Lower leg skin (tissue), 4 donors: Measurements from ENCODE around the gene DDX49. TPM values are rescaled to one million over a fixed set of nuclear protein-coding genes. Genes with fewer than 3 reads are reported as not detected.

Source experiments
- DNase-seq, 2 donors: peaks; one replicate each; pipeline ENCODE4 v3.0.0-alpha.2; 2019; ENCODE audit warnings: low spot score in 2 of 2
- H3K4me3 ChIP-seq: fragments of 200-600 bp; sonication (generic); 2 replicates; pipeline ENCODE4 v1.5.1; 2017; ENCODE audit warnings: mild to moderate bottlenecking, low read depth; ENCODE audit not compliant: poor library complexity, severe bottlenecking
- POLR2A ChIP-seq, 2 donors: fragments of 450-650 bp; IDR thresholded peaks; one replicate each; pipeline ENCODE4 v1.6.1; 2016 to 2017; ENCODE audit warnings: antibody characterized with exemption in 2 of 2, mild to moderate bottlenecking in 1 of 2, moderate library complexity in 1 of 2
- WGBS, 2 donors: methylation state at CpG; one replicate each; pipeline ENCODE4 v1.1.5; 2018; 5-methylcytosine and 5-hydroxymethylcytosine counted together
- intact Hi-C: fragments of 100-400 bp; cut with DNase I; formaldehyde crosslinking; loops from one replicate; pipeline ENCODE4 v1.15.0; 2023; ENCODE audit warnings: low total_unique reads
- total RNA-seq, 4 donors: library from RNA; depleted of rRNA; stranded (reverse); fragments of >200 nt; gene quantifications; one replicate each; pipeline ENCODE4 v1.1.0, GENCODE V29; 2016
- TF ChIP-seq, protein P1 (sequence below), 3 donors: fragments of 450-650 bp; IDR thresholded peaks; one replicate each; pipeline ENCODE4 v1.5.1; 2016; ENCODE audit warnings: antibody characterized with exemption in 3 of 3, mild to moderate bottlenecking in 3 of 3, moderate library complexity in 2 of 3

The DDX49 gene
- total RNA-seq, 4 donors from 2014 or later, result 50.0 to 87.7 (median 65.5) TPM

DNA sequence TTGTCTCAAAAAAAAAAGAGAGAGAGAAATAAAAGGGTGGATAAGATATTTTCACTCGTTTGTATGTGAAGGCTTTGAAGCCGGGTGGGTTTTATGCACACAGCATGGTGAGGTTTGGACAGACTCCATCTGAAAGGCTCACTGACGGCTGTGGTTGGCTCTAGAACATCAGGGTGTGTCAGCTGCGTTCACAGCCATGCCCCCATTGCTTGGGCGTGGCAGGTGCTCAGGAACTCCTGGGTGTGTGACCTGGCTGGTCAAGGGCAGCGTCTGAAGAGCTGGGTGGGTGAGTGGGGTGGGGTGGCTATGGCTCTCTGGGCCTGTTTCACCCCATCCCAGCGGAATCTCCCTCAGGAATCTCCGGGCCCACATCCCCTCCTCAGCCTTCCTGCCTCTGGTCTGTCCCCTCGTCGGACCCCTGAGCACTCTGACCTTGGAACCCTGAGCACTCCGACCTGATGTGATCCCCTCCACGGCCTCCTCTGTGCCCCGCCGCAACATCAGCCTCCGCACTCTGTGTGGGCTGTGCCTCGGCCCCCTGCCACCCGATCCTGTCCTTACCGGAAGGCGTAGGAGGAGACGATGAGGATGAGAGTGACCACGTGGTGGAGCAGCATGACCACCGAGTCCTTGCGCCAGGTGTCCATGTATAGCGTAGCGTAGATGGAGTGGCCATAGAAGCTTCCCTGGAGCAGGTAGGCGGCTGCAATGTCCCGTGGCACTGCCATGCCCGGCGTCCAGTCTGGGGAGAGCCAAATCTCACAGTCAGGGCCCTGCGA is 35.8 kb upstream of the DDX49 start:
- H3K4me3 ChIP-seq, result no peak overlapping the region
- intact Hi-C loops, result no loop called here
- 81% methylated on average over 30 of the region's 30 CpGs for WGBS, 2 donors
- TF ChIP-seq, protein P1, sequence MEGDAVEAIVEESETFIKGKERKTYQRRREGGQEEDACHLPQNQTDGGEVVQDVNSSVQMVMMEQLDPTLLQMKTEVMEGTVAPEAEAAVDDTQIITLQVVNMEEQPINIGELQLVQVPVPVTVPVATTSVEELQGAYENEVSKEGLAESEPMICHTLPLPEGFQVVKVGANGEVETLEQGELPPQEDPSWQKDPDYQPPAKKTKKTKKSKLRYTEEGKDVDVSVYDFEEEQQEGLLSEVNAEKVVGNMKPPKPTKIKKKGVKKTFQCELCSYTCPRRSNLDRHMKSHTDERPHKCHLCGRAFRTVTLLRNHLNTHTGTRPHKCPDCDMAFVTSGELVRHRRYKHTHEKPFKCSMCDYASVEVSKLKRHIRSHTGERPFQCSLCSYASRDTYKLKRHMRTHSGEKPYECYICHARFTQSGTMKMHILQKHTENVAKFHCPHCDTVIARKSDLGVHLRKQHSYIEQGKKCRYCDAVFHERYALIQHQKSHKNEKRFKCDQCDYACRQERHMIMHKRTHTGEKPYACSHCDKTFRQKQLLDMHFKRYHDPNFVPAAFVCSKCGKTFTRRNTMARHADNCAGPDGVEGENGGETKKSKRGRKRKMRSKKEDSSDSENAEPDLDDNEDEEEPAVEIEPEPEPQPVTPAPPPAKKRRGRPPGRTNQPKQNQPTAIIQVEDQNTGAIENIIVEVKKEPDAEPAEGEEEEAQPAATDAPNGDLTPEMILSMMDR (IDR thresholded peaks at IDR 0.05), result no peak
- no peak for TF ChIP-seq POLR2A (IDR thresholded peaks at IDR 0.05)
- no peak for DNase-seq

DNA sequence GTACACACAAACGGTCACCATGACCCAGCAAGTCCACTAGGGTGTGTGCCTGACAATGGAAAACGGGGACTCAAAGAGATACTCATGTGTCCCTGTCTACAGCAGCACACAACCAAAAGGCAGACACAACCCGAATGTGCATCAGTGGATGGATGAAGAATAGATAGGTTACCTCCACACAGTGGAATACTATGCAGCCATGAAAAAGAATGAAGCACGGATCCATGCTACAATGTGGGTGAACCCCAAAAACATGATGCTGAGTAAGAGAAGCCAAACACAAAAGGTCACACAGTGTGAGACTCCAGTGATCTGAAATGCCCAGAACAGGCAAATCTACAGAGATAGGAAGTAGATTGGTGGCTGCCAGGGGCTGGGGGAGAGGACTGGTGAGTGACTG is 32.5 kb upstream of the DDX49 start:
- no peak overlapping the region for H3K4me3 ChIP-seq
- WGBS, 2 donors, result 91 to 93% methylated on average over 4 of the region's 4 CpGs
- no peak for DNase-seq
- intact Hi-C loops, result no loop called here
- no peak for TF ChIP-seq POLR2A (IDR thresholded peaks at IDR 0.05)
- TF ChIP-seq, protein P1 (IDR thresholded peaks at IDR 0.05), result no peak

DNA sequence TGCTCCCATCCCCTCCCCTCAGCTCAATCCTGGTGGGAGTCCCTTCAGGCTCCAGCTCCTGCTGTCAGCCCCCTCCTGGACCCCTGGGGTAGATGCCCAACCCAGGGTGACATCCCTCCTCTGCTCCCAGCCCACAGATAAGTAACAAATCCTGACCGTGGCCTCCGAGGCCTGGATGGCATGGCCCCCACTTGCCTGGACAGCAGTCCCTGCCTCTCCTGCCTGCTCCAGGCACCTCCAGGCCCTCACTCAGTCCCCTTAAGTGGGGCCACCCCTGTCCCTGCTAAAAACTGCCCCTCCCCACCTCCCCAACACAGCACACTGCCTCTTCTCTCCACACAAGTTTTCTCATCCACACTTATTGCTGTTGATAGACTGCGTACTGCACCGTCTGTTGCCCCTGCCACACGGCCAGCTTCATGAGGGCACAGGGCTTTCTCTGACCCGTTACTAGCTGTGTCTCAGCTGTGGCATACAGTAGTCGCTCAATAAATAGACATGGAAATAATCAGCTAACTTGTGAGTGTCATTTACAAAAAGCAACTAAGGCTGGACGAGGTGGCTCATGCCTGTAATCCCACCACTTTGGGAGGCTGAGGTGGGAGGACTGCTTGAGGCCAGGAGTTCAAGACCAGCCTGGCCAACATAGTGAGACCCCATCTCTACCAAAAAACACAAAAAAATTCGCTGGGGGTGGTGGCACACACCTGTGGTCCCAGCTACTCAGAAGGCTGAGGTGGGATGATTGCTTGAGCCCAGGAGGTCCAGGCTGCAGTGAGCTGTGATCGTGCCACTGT is 29.4 kb upstream of the DDX49 start:
- TF ChIP-seq, protein P1 (IDR thresholded peaks at IDR 0.05), result no peak
- DNase-seq, result no peak
- 83 to 84% methylated on average over 10 of the region's 10 CpGs for WGBS, 2 donors
- H3K4me3 ChIP-seq, result no peak overlapping the region
- intact Hi-C loops, result no loop called here

DNA sequence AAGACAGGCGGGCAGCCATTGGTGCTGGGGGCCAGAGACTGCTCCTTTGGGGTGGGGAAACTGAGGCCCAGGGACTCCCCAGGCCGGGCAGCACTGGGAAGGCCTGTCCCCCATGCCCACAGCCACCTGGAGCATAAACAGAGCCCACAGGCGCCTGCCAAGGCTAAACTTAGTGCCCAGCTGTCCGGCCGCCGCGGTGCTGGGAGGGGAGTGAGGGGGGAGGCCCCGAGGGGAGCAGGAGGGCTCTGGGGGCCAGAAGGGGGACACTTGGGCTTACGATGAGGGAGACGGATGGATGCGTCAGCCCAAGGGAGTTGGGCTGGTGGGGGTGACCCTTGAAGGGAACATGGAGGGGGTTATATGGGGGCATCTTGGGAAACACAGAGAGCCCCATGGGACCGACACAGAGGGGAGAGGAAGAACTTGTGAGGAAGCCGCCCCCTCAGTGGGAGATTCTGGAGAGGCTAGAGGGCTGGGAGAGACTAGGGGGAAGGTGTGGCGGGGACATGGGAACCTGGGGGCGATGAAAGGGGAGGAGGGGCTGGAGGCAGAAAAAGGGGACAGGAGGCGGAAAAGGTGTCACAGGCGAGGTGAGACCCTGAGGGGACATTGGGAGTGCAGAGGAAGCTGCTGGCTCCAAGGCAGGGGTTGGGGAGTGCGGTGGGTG is 25.8 kb upstream of the DDX49 start:
- DNase-seq, result no peak
- WGBS, 2 donors, result 55 to 59% methylated on average over 17 to 18 of the region's 18 CpGs
- no peak overlapping the region for H3K4me3 ChIP-seq
- intact Hi-C loops, result no loop called here
- TF ChIP-seq, protein P1 (IDR thresholded peaks at IDR 0.05), result no peak
- TF ChIP-seq POLR2A (IDR thresholded peaks at IDR 0.05), result no peak

DNA sequence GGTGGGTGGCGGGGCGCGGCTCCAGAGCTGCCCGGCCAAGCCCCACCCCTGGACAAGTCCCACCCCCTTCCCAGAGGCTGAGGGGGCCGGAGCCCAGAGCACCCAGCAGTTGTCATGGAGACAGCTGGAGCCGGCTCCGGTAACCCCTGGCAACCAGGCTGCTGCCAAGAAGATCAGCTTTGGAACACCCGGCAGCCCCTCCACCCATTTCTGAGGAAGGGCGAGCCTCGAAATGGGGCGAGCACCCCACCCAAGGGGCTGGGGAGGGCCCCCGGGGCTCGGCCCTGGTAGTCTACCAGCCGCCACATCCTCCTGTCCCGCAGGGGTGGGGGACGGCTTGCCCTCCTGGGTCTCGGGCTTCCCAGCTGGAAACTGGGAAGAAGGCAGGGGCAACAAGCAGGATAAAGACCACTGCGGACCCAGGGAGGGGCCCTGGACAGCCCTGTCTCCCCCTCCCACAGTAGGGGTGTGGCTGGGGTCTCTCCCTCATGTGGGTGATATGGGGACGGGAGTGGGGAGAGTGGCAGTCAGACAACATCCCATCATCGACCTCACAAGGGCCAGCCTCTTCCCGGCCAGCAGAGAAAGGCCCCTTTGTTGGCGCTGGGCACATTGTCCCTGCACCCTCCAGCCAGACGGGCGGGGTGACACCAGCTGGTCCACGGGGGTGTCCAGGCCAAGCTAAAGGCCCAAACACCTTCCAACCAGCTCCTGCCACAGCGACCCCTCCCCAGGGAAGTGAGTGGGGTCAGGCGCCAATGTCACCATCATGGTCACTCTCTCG is 25.1 kb upstream of the DDX49 start:
- intact Hi-C loops, result no loop called here
- H3K4me3 ChIP-seq, result no peak overlapping the region
- 1 to 9% methylated on average over 17 to 24 of the region's 28 CpGs for WGBS, 2 donors
- no peak for TF ChIP-seq POLR2A (IDR thresholded peaks at IDR 0.05)
- TF ChIP-seq, protein P1 (IDR thresholded peaks at IDR 0.05), result no peak
- no peak for DNase-seq
